ENCODE measurements around the gene LRPAP1. TPM values are rescaled to one million over a fixed set of nuclear protein-coding genes. Genes with fewer than 3 reads are reported as not detected.

The LRPAP1 gene
- total and polyA plus RNA-seq, 2 experiments from 2014 or later = 63.0 to 82.5 TPM

DNA sequence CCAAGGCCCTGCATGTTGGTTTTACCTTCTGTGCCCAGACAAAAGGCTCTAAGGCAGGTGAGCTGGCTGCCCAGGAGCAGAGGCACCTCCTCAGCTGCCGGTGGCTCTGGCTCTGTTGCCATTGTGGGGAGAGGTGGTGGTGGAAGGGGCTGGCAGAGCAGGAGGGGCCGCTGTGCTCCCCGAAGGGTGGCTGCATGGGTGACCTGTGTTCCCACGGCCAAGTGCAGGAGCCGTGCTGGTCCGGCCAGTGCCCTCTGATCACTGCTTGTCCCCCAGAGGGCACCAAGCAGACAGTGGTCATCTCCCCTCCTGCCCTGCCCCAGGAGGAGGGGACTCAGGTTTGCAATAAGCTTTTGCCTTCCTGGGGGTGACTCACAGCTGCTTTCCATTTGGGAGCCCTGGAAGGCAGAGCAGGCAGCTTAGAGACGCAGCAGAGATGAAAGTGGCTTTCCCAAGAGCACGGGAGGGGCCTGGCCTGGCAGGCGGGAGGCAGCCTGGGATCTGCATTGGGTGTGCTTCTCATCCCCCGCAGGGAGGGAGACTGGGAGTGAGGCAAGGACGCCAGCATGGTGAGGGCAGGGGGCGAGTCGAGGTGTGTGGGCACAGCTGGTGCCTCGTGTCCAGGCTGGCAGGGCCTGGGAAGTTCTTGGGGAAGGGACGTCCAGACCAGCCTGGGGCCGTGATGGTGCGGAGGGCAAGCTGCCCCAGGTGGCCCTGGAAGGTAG is 40.4 kb downstream of the LRPAP1 start (continued):
- TF ChIP-seq, protein P1, sequence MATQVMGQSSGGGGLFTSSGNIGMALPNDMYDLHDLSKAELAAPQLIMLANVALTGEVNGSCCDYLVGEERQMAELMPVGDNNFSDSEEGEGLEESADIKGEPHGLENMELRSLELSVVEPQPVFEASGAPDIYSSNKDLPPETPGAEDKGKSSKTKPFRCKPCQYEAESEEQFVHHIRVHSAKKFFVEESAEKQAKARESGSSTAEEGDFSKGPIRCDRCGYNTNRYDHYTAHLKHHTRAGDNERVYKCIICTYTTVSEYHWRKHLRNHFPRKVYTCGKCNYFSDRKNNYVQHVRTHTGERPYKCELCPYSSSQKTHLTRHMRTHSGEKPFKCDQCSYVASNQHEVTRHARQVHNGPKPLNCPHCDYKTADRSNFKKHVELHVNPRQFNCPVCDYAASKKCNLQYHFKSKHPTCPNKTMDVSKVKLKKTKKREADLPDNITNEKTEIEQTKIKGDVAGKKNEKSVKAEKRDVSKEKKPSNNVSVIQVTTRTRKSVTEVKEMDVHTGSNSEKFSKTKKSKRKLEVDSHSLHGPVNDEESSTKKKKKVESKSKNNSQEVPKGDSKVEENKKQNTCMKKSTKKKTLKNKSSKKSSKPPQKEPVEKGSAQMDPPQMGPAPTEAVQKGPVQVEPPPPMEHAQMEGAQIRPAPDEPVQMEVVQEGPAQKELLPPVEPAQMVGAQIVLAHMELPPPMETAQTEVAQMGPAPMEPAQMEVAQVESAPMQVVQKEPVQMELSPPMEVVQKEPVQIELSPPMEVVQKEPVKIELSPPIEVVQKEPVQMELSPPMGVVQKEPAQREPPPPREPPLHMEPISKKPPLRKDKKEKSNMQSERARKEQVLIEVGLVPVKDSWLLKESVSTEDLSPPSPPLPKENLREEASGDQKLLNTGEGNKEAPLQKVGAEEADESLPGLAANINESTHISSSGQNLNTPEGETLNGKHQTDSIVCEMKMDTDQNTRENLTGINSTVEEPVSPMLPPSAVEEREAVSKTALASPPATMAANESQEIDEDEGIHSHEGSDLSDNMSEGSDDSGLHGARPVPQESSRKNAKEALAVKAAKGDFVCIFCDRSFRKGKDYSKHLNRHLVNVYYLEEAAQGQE (IDR thresholded peaks at IDR 0.05; ENCODE audit: unreplicated experiment) = no peak
- TF ChIP-seq JUNB (IDR thresholded peaks at IDR 0.05; ENCODE audit: unreplicated experiment) = no peak
- no peak for TF ChIP-seq CREB1 (CRISPR knock-in tag; IDR thresholded peaks at IDR 0.05; ENCODE audit: low read depth)
- TF ChIP-seq STAT1 (IDR thresholded peaks at IDR 0.05; ENCODE audit: unreplicated experiment) = no peak
- no peak for TF ChIP-seq EZH2 (IDR thresholded peaks at IDR 0.05; ENCODE audit: low read depth, unreplicated experiment)
- no peak for TF ChIP-seq ZNF331 (CRISPR knock-in tag; IDR thresholded peaks at IDR 0.05; ENCODE audit: low read depth)
- TF ChIP-seq NANOG (IDR thresholded peaks at IDR 0.05; ENCODE audit: borderline replicate concordance) = no peak
- TF ChIP-seq, protein P2, sequence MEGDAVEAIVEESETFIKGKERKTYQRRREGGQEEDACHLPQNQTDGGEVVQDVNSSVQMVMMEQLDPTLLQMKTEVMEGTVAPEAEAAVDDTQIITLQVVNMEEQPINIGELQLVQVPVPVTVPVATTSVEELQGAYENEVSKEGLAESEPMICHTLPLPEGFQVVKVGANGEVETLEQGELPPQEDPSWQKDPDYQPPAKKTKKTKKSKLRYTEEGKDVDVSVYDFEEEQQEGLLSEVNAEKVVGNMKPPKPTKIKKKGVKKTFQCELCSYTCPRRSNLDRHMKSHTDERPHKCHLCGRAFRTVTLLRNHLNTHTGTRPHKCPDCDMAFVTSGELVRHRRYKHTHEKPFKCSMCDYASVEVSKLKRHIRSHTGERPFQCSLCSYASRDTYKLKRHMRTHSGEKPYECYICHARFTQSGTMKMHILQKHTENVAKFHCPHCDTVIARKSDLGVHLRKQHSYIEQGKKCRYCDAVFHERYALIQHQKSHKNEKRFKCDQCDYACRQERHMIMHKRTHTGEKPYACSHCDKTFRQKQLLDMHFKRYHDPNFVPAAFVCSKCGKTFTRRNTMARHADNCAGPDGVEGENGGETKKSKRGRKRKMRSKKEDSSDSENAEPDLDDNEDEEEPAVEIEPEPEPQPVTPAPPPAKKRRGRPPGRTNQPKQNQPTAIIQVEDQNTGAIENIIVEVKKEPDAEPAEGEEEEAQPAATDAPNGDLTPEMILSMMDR (conservative IDR thresholded peaks at IDR 0.05; ENCODE audit: low read depth in 2 of 2) = no peak
- TF ChIP-seq ZNF114 (CRISPR knock-in tag; IDR thresholded peaks at IDR 0.05) = no peak
- TF ChIP-seq POLR2AphosphoS5 (IDR thresholded peaks at IDR 0.05; ENCODE audit: low read depth) = no peak

DNA sequence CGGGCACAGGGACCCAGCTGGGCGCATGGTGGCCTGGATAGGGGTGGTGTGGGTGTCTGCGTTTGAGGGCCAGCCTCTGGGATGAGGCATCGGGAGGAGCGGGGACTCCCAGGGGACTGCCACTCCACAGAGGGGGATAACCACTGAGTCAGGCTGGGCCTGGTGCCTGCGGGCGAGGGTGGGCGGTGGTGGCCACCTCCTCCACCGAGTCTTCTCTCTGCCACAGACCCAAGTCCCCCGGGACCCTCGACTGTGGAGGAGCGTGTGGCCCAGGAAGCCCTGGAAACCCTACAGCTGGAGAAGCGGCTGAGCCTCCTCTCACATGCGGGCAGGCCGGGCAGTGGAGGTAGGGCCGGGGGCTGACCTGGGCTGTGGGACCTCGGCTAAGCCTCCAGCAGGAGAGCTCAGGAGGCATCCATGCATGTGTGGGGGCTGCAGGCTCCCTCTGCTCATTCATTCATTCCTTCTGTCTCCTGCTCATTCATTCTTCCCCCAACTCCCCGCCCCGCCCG is 42.7 kb downstream of the LRPAP1 start:
- peak; percentile 10 for ATAC-seq
- peaks cover 81% of the 10 kb centered on the region for H3K27me3 Mint-ChIP-seq (ENCODE audit: insufficient read depth, low read depth, poor library complexity)
- no peak for TF ChIP-seq CREB1 (CRISPR knock-in tag; IDR thresholded peaks at IDR 0.05; ENCODE audit: low read depth)
- TF ChIP-seq ZNF114 (CRISPR knock-in tag; IDR thresholded peaks at IDR 0.05) = no peak
- TF ChIP-seq, protein P2 (conservative IDR thresholded peaks at IDR 0.05; ENCODE audit: low read depth in 2 of 2) = no peak
- TF ChIP-seq, protein P1 (IDR thresholded peaks at IDR 0.05; ENCODE audit: unreplicated experiment) = no peak
- TF ChIP-seq EZH2 (IDR thresholded peaks at IDR 0.05; ENCODE audit: low read depth, unreplicated experiment) = no peak
- no peak for TF ChIP-seq NANOG (IDR thresholded peaks at IDR 0.05; ENCODE audit: borderline replicate concordance)
- TF ChIP-seq JUNB (IDR thresholded peaks at IDR 0.05; ENCODE audit: unreplicated experiment) = no peak
- TF ChIP-seq POLR2AphosphoS5 (IDR thresholded peaks at IDR 0.05; ENCODE audit: low read depth) = no peak

More for the DNA sequence above, 42.7 kb downstream of the LRPAP1 start:
- no peaks in the 10 kb centered on the region for H3K36me3 ChIP-seq (ENCODE audit: insufficient read depth)
- Mint-ChIP-seq H3K9me3 (peaks cover 4% of the 10 kb centered on the region), H3K36me3 (ENCODE audit: low read depth) (no peaks in the 10 kb centered on the region), H3K27ac (no peak overlapping the region), H3K4me1 (peaks cover 13% of the 10 kb centered on the region), H3K4me3 (no peak overlapping the region)
- DNase-seq (ENCODE audit: low spot score) = peak; percentile 45
- no peak overlapping the region for H3K4me2 ChIP-seq
- no peaks in the 10 kb centered on the region for H3K9me2 ChIP-seq (ENCODE audit: insufficient read depth)
- no peaks in the 10 kb centered on the region for H3F3A ChIP-seq (replicated peaks; ENCODE audit: low read depth)
- no peaks in the 10 kb centered on the region for H3K79me2 ChIP-seq (replicated peaks; ENCODE audit: insufficient read depth)
- no peak overlapping the region for H2AFZ ChIP-seq
- H3K27ac ChIP-seq (ENCODE audit: low read depth) = no peak overlapping the region
- H3K4me3 ChIP-seq = no peak overlapping the region
- H4K20me1 ChIP-seq (replicated peaks; ENCODE audit: insufficient read depth) = no peaks in the 10 kb centered on the region; the same call in 1 of the 2 replicates
- peaks cover 100% of the 10 kb centered on the region for H3K27me3 ChIP-seq (ENCODE audit: insufficient read depth)
- no peaks in the 10 kb centered on the region; the same call in 1 of the 2 replicates for H3K4me1 ChIP-seq (ENCODE audit: insufficient read depth)
